H9 (cell line): ENCODE results near the gene PERCC1. TPM values are rescaled to one million over a fixed set of nuclear protein-coding genes. Genes with fewer than 3 reads are reported as not detected.

Experiments
- DNase-seq: peaks from one replicate; pipeline ENCODE4 v3.0.0-alpha.2; 2017
- H2AFZ ChIP-seq: one replicate; pipeline ENCODE4 v1.6.1; 2013; ENCODE audit warnings: mild to moderate bottlenecking, low read length, control low read depth, moderate library complexity
- H2AK5ac ChIP-seq: 2 replicates; pipeline ENCODE4 v1.6.1; 2013; ENCODE audit warnings: low read length, control low read depth, mixed read lengths; ENCODE audit not compliant: insufficient read length
- H2BK120ac ChIP-seq: one replicate; pipeline ENCODE4 v1.6.1; 2013; ENCODE audit warnings: low read depth, mild to moderate bottlenecking, low read length, control low read depth, inconsistent platforms; ENCODE audit not compliant: poor library complexity, severe bottlenecking
- H2BK12ac ChIP-seq: 2 replicates; pipeline ENCODE4 v1.6.1; 2013; ENCODE audit warnings: low read length, control low read depth, mixed read lengths, low read depth; ENCODE audit not compliant: insufficient read length
- H2BK15ac ChIP-seq: 2 replicates; pipeline ENCODE4 v1.6.1; 2013; ENCODE audit warnings: low read depth, low read length, control low read depth
- H2BK20ac ChIP-seq: one replicate; pipeline ENCODE4 v1.6.1; 2013; ENCODE audit warnings: low read depth, mild to moderate bottlenecking, low read length, control low read depth, inconsistent platforms; ENCODE audit not compliant: poor library complexity, severe bottlenecking
- H2BK5ac ChIP-seq: 2 replicates; pipeline ENCODE4 v1.6.1; 2013; ENCODE audit warnings: low read length, control low read depth, mixed read lengths; ENCODE audit not compliant: insufficient read length
- H3K14ac ChIP-seq: 2 replicates; pipeline ENCODE4 v1.6.1; 2013; ENCODE audit warnings: low read length, control low read depth; ENCODE audit not compliant: insufficient read depth
- H3K18ac ChIP-seq: 2 replicates; pipeline ENCODE4 v1.6.1; 2013; ENCODE audit warnings: low read depth, mild to moderate bottlenecking, mixed read lengths, low read length, control low read depth; ENCODE audit not compliant: insufficient read length
- H3K23ac ChIP-seq: 2 replicates; pipeline ENCODE4 v1.6.1; 2013; ENCODE audit warnings: low read length, control low read depth, mixed read lengths, low read depth; ENCODE audit not compliant: insufficient read length
- H3K23me2 ChIP-seq: 2 replicates; pipeline ENCODE4 v1.6.1; 2013; ENCODE audit warnings: low read depth, mild to moderate bottlenecking, mixed read lengths, low read length, control low read depth; ENCODE audit not compliant: insufficient read length, poor library complexity, severe bottlenecking
- H3K27ac ChIP-seq: 2 replicates; pipeline ENCODE4 v1.5.1; 2013; ENCODE audit warnings: low read length, control low read depth, mixed read lengths, low read depth; ENCODE audit not compliant: insufficient read length
- H3K27me3 ChIP-seq: 2 replicates; pipeline ENCODE4 v1.6.1; 2013; ENCODE audit warnings: low read length, control low read depth, inconsistent platforms; ENCODE audit not compliant: insufficient read depth
- H3K4ac ChIP-seq: 2 replicates; pipeline ENCODE4 v1.6.1; 2013; ENCODE audit warnings: low read depth, mild to moderate bottlenecking, control low read depth, inconsistent platforms, low read length, moderate library complexity
- H3K4me1 ChIP-seq: 2 replicates; pipeline ENCODE4 v1.6.1; 2013; ENCODE audit warnings: low read length, control low read depth, inconsistent platforms; ENCODE audit not compliant: insufficient read depth
- H3K4me2 ChIP-seq: 2 replicates; pipeline ENCODE4 v1.6.1; 2013; ENCODE audit warnings: low read length, control low read depth, mixed read lengths; ENCODE audit not compliant: insufficient read length, insufficient read depth
- H3K56ac ChIP-seq: 2 replicates; pipeline ENCODE4 v1.6.1; 2013; ENCODE audit warnings: low read depth, mild to moderate bottlenecking, mixed read lengths, low read length, control low read depth; ENCODE audit not compliant: insufficient read length
- H3K79me1 ChIP-seq: 2 replicates; pipeline ENCODE4 v1.6.1; 2013; ENCODE audit warnings: low read depth, mild to moderate bottlenecking, moderate library complexity, low read length, control low read depth, inconsistent platforms; ENCODE audit not compliant: insufficient read depth, poor library complexity, severe bottlenecking
- H3K79me2 ChIP-seq: 2 replicates; pipeline ENCODE4 v1.6.1; 2013; ENCODE audit warnings: low read length, control low read depth, inconsistent platforms; ENCODE audit not compliant: insufficient read depth
- H3K9ac ChIP-seq: 2 replicates; pipeline ENCODE4 v1.6.1; 2013; ENCODE audit warnings: low read length, control low read depth, mixed read lengths; ENCODE audit not compliant: insufficient read length; ENCODE audit errors: extremely low read depth
- H3K9me3 ChIP-seq: one replicate; pipeline ENCODE4 v1.6.1; 2013; ENCODE audit warnings: low read depth, low read length, inconsistent platforms; ENCODE audit not compliant: control insufficient read depth
- H3T11ph ChIP-seq: one replicate; pipeline ENCODE4 v1.6.1; 2013; ENCODE audit warnings: mild to moderate bottlenecking, low read length, control low read depth, inconsistent platforms
- H4K20me1 ChIP-seq: one replicate; pipeline ENCODE4 v1.6.1; 2013; ENCODE audit not compliant: control insufficient read depth, insufficient read length, insufficient read depth
- H4K5ac ChIP-seq: 2 replicates; pipeline ENCODE4 v1.6.1; 2013; ENCODE audit warnings: low read depth, mild to moderate bottlenecking, mixed read lengths, low read length, control low read depth; ENCODE audit not compliant: insufficient read length
- H4K8ac ChIP-seq: replicated peaks from 2 replicates; pipeline ENCODE4 v1.6.1; 2013; ENCODE audit warnings: low read length, control low read depth, mixed read lengths, low read depth; ENCODE audit not compliant: insufficient read length
- H4K91ac ChIP-seq: 2 replicates; pipeline ENCODE4 v1.6.1; 2013; ENCODE audit warnings: low read depth, mild to moderate bottlenecking, moderate library complexity, mixed read lengths, low read length, control low read depth; ENCODE audit not compliant: insufficient read length
- H3K27ac Mint-ChIP-seq, 3 experiments: 2 replicates in 2 of 3; 3 replicates in 1 of 3; pipeline ENCODE4 v1.8.0; 2020 to 2021; ENCODE audit warnings: mixed read lengths in 3 of 3, mild to moderate bottlenecking in 1 of 3, moderate library complexity in 1 of 3
- H3K27me3 Mint-ChIP-seq: 2 replicates; pipeline ENCODE4 v1.8.0; 2021; ENCODE audit warnings: low read depth, mild to moderate bottlenecking, moderate library complexity, mixed read lengths
- H3K36me3 Mint-ChIP-seq, 3 experiments: 2 replicates in 2 of 3; 3 replicates in 1 of 3; pipeline ENCODE4 v1.8.0; 2020 to 2021; ENCODE audit warnings: low read depth in 3 of 3, mixed read lengths in 3 of 3; ENCODE audit not compliant: insufficient read depth in 1 of 3
- H3K4me1 Mint-ChIP-seq, 2 experiments: 2 replicates each; pipeline ENCODE4 v1.8.0; 2020; ENCODE audit warnings: mixed read lengths in 2 of 2
- H3K4me3 Mint-ChIP-seq, 2 experiments: 2 replicates in 1 of 2; 3 replicates in 1 of 2; pipeline ENCODE4 v1.8.0; 2020 to 2021; ENCODE audit warnings: mild to moderate bottlenecking in 2 of 2, mixed read lengths in 2 of 2, moderate library complexity in 1 of 2
- H3K9me3 Mint-ChIP-seq, 2 experiments: 2 replicates in 1 of 2; 3 replicates in 1 of 2; pipeline ENCODE4 v1.8.0; 2020; ENCODE audit warnings: mild to moderate bottlenecking in 2 of 2, mixed read lengths in 2 of 2, moderate library complexity in 1 of 2
- CTCF ChIP-seq: fragments of 200-600 bp; sonication (generic); conservative IDR thresholded peaks from 3 replicates; pipeline ENCODE4 v1.8.0; 2021; ENCODE audit warnings: antibody characterized with exemption, mild to moderate bottlenecking
- WGBS: extraction: QIAGEN DNeasy Blood & Tissue Kit; methylation state at CpG from one replicate; pipeline ENCODE4 v1.1.7; 2013; ENCODE audit warnings: missing lambda C conversion rate, low lambda C conversion rate, mixed read lengths; ENCODE audit not compliant: insufficient read length; ENCODE audit errors: extremely low coverage; 5-methylcytosine and 5-hydroxymethylcytosine counted together
- total RNA-seq: library from RNA; stranded (reverse); gene quantifications from 2 replicates; pipeline ENCODE4 v1.2.1, GENCODE V29; 2021

The PERCC1 gene
- total RNA-seq, 1 experiment from 2014 or later, result not detected

GRCh38 chr16:1397779-1398178, 33.1 kb upstream of the PERCC1 start:
- Histone ChIP-seq H3K14ac (no peak overlapping the region), H3K27ac (no peak overlapping the region), H4K20me1 (no peaks in the 10 kb centered on the region), H2AK5ac (no peak overlapping the region), H3K4me2 (no peak overlapping the region), H3K23me2 (no peaks in the 10 kb centered on the region), H3K4me1 (no peaks in the 10 kb centered on the region), H4K8ac (no peak overlapping the region), H3K79me1 (no peaks in the 10 kb centered on the region), H3K4ac (no peak overlapping the region), H3K56ac (no peak overlapping the region), H2BK20ac (no peak overlapping the region), H3K79me2 (no peaks in the 10 kb centered on the region), H2BK5ac (no peak overlapping the region), H3T11ph (no peak overlapping the region), H4K5ac (no peak overlapping the region), H3K9me3 (no peaks in the 10 kb centered on the region), H2BK120ac (no peak overlapping the region), H3K27me3 (no peaks in the 10 kb centered on the region), H3K9ac (no peak overlapping the region), H2BK12ac (no peak overlapping the region), H2BK15ac (no peak overlapping the region), H3K23ac (no peak overlapping the region), H2AFZ (no peak overlapping the region), H4K91ac (no peak overlapping the region), H3K18ac (no peak overlapping the region)
- no peaks in the 10 kb centered on the region for H3K27me3 Mint-ChIP-seq
- no CpG with 5 or more reads among the region's 21 CpGs for WGBS
- H3K27ac Mint-ChIP-seq, result no peak overlapping the region
- no peaks in the 10 kb centered on the region for H3K4me1 Mint-ChIP-seq
- peaks cover 7 to 40% (median 34%) of the 10 kb centered on the region in 3 experiments; a peak in 6 of 7 replicates for H3K36me3 Mint-ChIP-seq
- no peaks in the 10 kb centered on the region for H3K9me3 Mint-ChIP-seq
- H3K4me3 Mint-ChIP-seq, result no peak overlapping the region
- no peak for DNase-seq
- TF ChIP-seq CTCF, result no peak
